ACC112 (cell line): ENCODE data around the gene ITPKB.

Experiments used
- H2AFZ ChIP-seq: fragments of 200-600 bp; sonication (generic); one replicate; pipeline ENCODE4 v1.6.0; 2017; ENCODE audit warnings: antibody characterized with exemption, low read length; ENCODE audit not compliant: unreplicated experiment
- H3K27ac ChIP-seq: fragments of 200-600 bp; sonication (generic); 2 replicates; pipeline ENCODE4 v1.5.1; 2014; ENCODE audit warnings: low read depth, mild to moderate bottlenecking, antibody characterized with exemption, low read length, moderate library complexity
- H3K27me3 ChIP-seq: fragments of 200-600 bp; sonication (generic); 2 replicates; pipeline ENCODE4 v1.6.1; 2014; ENCODE audit warnings: mild to moderate bottlenecking, antibody characterized with exemption, low read length, moderate library complexity, mixed read lengths; ENCODE audit not compliant: insufficient read depth
- H3K36me3 ChIP-seq: fragments of 200-600 bp; sonication (generic); 2 replicates; pipeline ENCODE4 v1.6.1; 2016; ENCODE audit warnings: mild to moderate bottlenecking, antibody characterized with exemption, low read length, moderate library complexity, mixed read lengths; ENCODE audit not compliant: insufficient read depth
- H3K4me1 ChIP-seq: fragments of 200-600 bp; sonication (generic); one replicate; pipeline ENCODE4 v1.6.1; 2016; ENCODE audit warnings: low read length, mixed read lengths; ENCODE audit not compliant: insufficient read depth, unreplicated experiment, control insufficient read depth
- H3K4me3 ChIP-seq: fragments of 200-600 bp; sonication (generic); 2 replicates; pipeline ENCODE4 v1.5.1; 2014; ENCODE audit warnings: mild to moderate bottlenecking, low read depth, low read length
- H3K79me2 ChIP-seq: fragments of 200-600 bp; sonication (generic); one replicate; pipeline ENCODE4 v1.6.0; 2016; ENCODE audit warnings: low read length; ENCODE audit not compliant: control insufficient read depth, unreplicated experiment, insufficient read depth

Gene ITPKB

DNA sequence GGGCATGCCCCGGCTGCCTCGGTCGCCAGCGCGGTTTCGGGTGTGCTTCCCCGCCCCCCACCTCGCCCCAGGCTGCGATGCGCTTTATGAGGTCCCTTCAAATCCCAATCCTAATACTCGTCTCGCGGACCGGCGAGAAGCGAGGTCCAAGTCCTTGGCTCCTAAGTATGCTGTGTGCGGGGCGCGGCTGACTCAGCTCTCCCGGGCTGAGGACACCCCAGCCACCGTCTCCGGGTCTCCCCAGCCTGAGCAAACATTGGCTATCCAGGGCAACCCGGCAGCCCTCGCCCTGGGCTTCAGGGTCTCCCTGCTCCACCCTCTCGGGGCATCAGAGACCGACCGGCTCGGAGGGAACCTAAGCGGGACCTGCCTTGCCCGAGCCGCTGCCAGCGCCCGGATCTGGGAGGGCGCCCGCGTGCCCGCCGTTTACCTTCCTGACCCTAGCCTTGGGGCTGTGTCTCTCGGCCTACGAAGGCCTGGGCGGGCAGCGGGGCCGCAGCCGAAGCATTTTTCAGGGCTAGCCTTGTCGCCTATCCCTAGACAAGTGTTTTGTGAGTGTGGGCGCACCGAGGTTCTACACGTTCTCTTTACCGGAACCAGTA, 1.2 kb downstream of the ITPKB start:
- Histone ChIP-seq H3K4me1 (no peaks in the 10 kb centered on the region), H3K36me3 (no peaks in the 10 kb centered on the region), H3K27ac (no peak overlapping the region), H3K4me3 (peak overlapping the region; percentile 90), H3K79me2 (no peaks in the 10 kb centered on the region), H3K27me3 (no peaks in the 10 kb centered on the region), H2AFZ (peak overlapping the region; percentile 79)

DNA sequence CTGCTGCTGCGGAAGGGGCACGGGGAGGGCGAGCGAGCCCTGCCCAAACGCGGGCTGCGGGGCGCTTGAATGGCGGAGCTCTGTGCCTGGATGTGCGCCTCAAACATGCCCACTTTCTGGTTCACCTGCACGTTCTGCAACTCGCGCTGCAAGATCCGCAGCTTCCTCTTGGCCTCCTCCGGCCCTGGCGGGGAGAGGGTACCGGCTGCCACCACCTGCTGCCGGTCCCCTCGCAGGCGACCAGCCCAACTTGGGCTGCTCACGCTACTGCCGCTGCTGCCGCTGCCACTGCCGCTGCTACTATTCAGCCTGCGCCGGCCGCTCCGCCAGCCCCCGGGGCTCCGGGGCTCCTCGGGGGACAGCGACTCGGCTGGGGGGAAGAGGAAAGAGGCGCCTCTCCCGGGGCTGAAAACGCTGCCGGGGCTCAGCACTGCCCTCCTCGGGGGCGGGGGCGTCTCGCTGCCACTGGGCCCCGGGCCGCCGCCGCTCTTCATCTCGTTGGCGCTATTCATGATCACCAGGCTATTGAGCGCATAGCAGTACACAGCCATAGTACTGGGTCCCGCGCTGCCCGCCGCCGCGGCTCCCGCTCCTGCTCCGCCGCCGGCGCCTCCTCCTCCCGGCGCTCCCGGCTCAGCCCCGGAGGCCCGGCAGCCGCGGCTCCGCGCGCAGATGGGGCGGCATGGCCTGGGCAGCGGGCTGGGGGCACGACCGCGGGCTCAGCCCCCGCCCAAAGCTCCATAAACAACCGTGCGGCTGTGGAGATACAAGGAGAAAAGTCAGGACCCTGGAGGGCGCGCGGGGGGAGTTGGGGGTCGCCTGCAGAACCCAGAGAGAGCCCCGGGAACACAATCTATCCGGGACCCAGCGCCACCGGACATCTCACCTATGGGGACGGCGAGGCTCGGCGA, 1.9 kb downstream of the ITPKB start:
- H3K4me3 ChIP-seq = peak overlapping the region; percentile 90
- no peaks in the 10 kb centered on the region for H3K4me1 ChIP-seq
- H3K36me3 ChIP-seq = no peaks in the 10 kb centered on the region
- no peaks in the 10 kb centered on the region for H3K27me3 ChIP-seq
- no peaks in the 10 kb centered on the region for H3K79me2 ChIP-seq
- H2AFZ ChIP-seq = peak overlapping the region; percentile 79
- H3K27ac ChIP-seq = no peak overlapping the region

DNA sequence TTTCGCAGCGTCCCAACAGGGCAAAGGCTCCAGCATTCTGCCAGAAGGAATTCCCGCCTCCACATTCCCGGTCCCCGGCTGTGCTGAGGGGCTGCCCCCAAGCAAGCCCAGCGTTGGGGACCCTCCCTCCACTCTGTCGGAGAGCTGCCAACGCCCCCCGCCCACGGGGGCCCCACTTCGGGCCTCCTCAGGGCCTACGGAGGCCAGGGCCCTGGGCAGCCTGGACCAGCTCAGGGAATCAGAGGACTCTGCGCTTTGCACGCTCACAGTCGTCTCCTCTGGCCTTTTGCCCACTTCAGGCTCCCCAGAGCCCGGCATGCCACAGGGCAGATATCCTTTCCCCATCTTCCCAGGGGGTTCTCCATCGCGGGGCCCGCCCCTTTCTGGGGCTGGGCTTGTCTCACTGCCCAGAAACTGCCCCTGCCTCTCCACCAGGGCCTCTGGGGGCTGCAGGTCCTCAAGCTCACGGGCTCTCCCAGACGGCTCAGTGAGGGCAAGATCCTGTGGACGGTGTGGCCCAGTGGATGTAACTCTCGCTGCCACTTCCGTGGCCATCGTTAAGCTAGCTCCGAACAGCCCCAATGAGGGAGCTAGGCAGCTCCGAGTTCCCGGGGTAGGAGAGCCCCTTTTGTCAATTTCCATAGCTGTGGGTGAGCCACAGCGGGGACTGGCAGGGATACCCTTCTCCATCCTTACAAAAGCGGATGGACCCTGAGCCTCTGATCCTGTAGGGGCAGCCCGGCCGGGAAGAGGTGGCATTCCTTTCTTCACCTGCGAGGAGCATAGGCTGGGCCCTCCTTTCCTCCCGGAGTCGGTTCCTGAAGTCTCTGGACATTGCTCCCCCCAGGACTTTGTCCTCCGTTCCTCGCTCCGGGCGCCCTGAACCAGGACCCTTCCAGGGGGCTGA, 2.8 kb downstream of the ITPKB start:
- Histone ChIP-seq H3K4me3 (no peak overlapping the region), H3K4me1 (no peaks in the 10 kb centered on the region), H3K27me3 (no peaks in the 10 kb centered on the region)

DNA sequence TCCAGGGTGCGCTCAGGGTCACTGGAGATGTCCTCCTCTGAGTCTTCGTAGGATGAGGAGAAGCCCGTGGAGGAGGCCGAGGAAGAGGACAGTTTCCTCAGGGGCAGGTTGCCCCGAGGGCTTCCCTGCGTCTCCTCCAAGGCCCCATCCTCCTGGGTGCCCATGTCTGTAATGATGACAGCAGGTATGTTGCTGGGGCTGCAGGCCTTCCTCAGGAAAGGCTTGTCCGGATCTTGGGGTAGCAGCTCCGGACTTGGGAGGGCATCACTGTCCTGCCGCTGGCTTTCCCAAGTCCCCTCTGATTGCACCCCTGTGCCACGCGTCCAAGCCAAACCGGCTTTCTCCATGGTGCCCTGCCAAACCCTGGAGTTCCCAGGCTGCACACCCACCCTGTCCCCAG, 3.5 kb downstream of the ITPKB start:
- Histone ChIP-seq H3K79me2 (no peaks in the 10 kb centered on the region), H3K4me1 (no peaks in the 10 kb centered on the region), H3K27me3 (no peaks in the 10 kb centered on the region), H3K4me3 (no peak overlapping the region), H3K36me3 (no peaks in the 10 kb centered on the region), H3K27ac (no peak overlapping the region), H2AFZ (no peak overlapping the region)

More for the DNA sequence above, 2.8 kb downstream of the ITPKB start:
- Histone ChIP-seq H3K27ac (no peak overlapping the region), H2AFZ (no peak overlapping the region), H3K36me3 (no peaks in the 10 kb centered on the region), H3K79me2 (no peaks in the 10 kb centered on the region)

DNA sequence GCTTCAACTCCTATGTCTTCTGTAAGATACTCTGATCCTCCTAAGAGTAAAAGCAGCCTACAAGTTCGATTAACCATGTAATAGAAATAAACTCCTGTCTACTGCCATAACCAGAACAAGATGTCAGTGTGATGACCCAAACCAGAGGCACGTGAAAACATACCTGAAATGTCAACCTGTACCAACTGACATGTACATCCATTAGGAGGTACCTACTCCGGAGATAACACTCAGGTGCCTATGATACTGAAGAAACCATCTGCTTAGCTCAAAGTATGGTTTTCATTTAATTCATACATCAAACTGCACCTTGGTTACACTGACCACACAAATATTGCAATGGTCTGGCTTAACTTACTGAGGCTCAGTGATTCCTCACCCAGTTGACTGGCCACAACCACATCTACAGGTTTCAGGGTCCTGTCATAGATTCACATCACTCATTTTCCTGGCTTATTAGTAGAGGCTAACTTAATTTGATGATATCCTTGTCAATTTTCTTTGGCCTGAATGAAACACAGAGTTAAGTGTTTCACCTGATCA, 4.4 kb downstream of the ITPKB start:
- H2AFZ ChIP-seq = no peak overlapping the region
- no peaks in the 10 kb centered on the region for H3K79me2 ChIP-seq
- H3K36me3 ChIP-seq = no peaks in the 10 kb centered on the region
- no peaks in the 10 kb centered on the region for H3K4me1 ChIP-seq
- H3K27ac ChIP-seq = no peak overlapping the region
- no peaks in the 10 kb centered on the region for H3K27me3 ChIP-seq
- no peak overlapping the region for H3K4me3 ChIP-seq

DNA sequence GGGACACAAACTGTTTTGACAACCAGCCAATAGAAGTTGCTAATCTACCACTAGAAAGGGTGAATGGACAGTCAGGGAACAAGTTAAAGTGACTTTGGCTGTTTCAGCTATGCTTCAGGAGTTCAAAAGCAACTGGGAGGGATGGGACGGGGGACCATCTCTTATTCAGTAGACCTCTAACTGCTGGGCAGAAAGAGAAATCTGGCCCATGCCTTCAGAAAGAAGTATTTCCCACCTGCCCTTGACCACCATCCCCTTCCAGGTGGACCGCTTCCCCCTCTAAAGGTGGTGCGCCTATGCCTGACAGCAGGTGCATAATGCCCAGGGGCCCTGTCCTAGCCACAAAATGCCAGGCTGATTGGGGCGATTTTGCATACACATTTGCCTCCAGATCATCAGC, 5.2 kb downstream of the ITPKB start:
- Histone ChIP-seq H3K4me3 (no peak overlapping the region), H3K27me3 (no peaks in the 10 kb centered on the region), H2AFZ (no peak overlapping the region), H3K4me1 (no peaks in the 10 kb centered on the region), H3K36me3 (no peaks in the 10 kb centered on the region), H3K27ac (no peak overlapping the region), H3K79me2 (no peaks in the 10 kb centered on the region)

DNA sequence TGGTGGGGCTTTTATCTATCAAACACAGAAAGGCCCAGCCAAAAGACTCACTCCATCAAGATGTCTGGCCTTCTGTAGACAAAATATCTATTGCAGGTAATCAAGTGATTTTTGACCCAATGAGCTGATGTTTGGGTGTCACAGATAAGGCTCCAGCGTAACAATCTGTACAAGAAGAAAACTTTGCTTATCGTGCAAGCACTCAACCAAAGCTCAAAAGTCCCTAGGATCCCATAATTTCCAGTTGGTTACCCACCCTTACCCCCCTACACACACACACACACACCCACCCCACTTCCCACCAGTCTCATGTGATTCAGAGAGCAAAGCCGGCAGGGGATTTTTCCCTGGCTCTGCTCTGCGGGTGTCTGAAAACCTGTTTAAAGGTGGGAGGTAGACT, 5.8 kb downstream of the ITPKB start:
- Histone ChIP-seq H2AFZ (no peak overlapping the region), H3K36me3 (no peaks in the 10 kb centered on the region), H3K79me2 (no peaks in the 10 kb centered on the region), H3K27ac (no peak overlapping the region), H3K4me1 (no peaks in the 10 kb centered on the region), H3K4me3 (no peak overlapping the region), H3K27me3 (no peaks in the 10 kb centered on the region)

DNA sequence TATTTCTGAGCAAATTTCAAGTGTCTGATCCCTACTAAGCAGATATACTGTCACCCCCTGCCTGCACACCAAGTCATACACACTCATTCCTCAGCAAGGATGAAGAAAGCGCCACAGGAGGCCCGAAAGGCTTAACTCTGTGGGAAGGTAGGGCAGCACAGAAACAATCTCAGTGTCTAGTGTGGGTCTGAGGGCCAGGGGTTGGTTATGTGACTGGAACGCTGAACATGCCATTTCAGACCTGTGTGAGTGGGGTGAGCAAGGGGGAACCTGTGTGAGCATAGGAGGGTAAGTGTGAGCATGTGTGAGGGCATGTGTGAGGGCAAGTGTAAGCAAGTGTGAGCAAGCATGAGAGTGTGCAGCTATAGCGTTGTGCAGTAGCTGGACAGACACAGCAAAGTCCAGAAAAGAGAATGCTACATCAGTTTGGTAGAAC, 6.2 kb downstream of the ITPKB start:
- Histone ChIP-seq H3K4me3 (no peak overlapping the region), H3K79me2 (no peaks in the 10 kb centered on the region), H2AFZ (no peak overlapping the region), H3K36me3 (no peaks in the 10 kb centered on the region), H3K27me3 (no peaks in the 10 kb centered on the region), H3K4me1 (no peaks in the 10 kb centered on the region), H3K27ac (no peak overlapping the region)

DNA sequence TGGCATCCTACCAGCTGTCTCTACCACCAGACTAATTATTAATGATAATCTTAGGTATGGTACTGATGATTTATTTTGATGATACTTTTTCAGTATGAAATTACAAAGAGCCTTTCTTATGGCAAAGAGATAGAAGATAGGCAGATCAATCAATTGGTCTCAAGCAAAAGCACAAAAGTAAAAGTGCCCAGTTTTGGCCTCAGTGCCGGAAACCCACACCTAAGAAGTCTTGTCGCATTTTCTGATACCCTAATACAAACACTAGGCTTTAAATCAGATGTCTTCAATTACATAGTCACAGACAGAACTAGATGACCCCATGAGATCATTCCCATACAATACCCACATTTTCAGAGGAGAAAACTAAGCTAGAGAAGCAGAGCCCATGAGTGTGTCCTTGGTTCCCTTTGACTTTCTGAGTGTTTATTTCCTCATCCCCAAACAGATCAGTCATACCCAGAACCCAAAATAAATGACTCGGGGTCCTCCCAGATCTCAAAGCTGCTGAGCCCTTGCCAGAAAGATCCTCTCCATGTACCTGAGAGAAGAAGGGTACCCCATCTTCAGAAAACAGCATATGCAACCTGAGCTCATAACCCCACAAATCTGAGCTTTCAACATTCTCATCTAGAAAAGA, 7.7 kb downstream of the ITPKB start:
- Histone ChIP-seq H3K79me2 (no peaks in the 10 kb centered on the region), H3K27me3 (no peaks in the 10 kb centered on the region), H3K4me1 (no peaks in the 10 kb centered on the region), H3K4me3 (no peak overlapping the region), H3K36me3 (no peaks in the 10 kb centered on the region), H2AFZ (no peak overlapping the region), H3K27ac (no peak overlapping the region)

DNA sequence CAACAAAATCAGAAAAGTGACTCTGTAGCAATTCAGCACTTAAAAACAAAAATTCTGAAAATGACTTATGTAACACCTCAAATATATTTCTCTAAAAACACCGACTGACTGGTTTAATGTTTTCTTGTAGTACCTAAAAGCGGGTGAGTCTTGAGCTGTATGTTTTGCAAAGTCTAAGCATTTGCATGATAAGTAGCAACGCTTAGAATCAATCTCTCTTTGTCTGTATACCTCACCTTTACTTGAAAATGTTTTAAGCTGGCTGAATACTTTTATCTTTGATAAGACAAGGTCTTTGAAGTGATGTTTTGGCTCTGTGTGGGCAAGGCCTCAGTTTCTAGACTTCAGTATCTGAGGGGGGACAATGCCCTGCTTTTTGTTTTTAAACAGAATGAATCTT, 8.2 kb downstream of the ITPKB start:
- Histone ChIP-seq H3K79me2 (no peaks in the 10 kb centered on the region), H3K4me1 (no peaks in the 10 kb centered on the region), H3K36me3 (no peaks in the 10 kb centered on the region), H2AFZ (no peak overlapping the region), H3K27ac (no peak overlapping the region), H3K4me3 (no peak overlapping the region), H3K27me3 (no peaks in the 10 kb centered on the region)
